ENCODE measurements around the gene KMT2E.

KMT2E gene

DNA sequence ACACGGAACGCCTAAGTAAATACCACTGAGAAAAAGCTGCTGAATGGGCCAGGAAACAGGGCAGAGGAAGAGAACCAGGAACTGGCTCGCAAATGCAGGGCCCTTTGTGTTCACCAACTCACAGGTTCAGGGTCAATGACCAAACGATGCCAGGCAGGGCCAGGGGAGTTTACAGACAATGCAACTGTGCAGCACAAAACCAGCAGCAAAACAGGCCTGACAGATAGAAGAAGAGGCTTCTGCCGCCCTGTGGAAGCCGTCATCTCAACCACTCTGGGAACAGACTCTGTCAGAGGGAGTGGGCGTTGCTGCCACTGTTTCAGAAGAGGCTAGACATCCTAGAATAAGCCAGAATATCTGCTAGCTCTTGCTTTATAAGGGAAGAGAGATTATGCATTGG is 117.9 kb downstream of the KMT2E start:
- Histone ChIP-seq H3K79me1 (ENCODE audit: low read depth, low read length) (no peaks in the 10 kb centered on the region), H2AK5ac (ENCODE audit: low read depth, low read length) (no peak overlapping the region), H2BK15ac (ENCODE audit: low read length) (no peak overlapping the region), H3K4me3 (ENCODE audit: low read length in 2 of 2) (no peak overlapping the region), H3K9me3 (replicated peaks in 1 of 2; ENCODE audit: control insufficient read depth in 2 of 2, insufficient read depth in 1 of 2, low read depth in 1 of 2, low read length in 2 of 2) (no peaks in the 10 kb centered on the region), H3K27ac (replicated peaks; ENCODE audit: low read length) (no peak overlapping the region), H2BK5ac (ENCODE audit: low read length) (no peak overlapping the region), H3K18ac (ENCODE audit: low read length) (no peak overlapping the region), H2BK12ac (ENCODE audit: low read length) (no peak overlapping the region), H3K14ac (ENCODE audit: low read length) (no peak overlapping the region), H3K4ac (ENCODE audit: low read length) (no peak overlapping the region), H4K8ac (ENCODE audit: low read depth, low read length) (no peak overlapping the region), H2BK120ac (ENCODE audit: low read depth, low read length) (no peak overlapping the region), H4K91ac (ENCODE audit: low read depth, low read length, poor library complexity) (no peak overlapping the region), H3K9ac (ENCODE audit: low read depth, low read length, poor library complexity) (no peak overlapping the region), H3K27me3 (ENCODE audit: control insufficient read depth in 3 of 3, insufficient read depth in 3 of 3, low read depth in 1 of 3, low read length in 3 of 3) (no peaks in the 10 kb centered on the region), H3K4me1 (ENCODE audit: control insufficient read depth in 2 of 2, insufficient read depth in 1 of 2, low read depth in 1 of 2, low read length in 2 of 2) (peaks cover 9 to 11% of the 10 kb centered on the region in 2 donors), H3K36me3 (replicated peaks in 1 of 2; ENCODE audit: control insufficient read depth in 2 of 2, insufficient read depth in 2 of 2, low read length in 2 of 2) (peaks cover 9 to 49% of the 10 kb centered on the region in 2 donors), H3K23ac (ENCODE audit: low read depth, low read length, poor library complexity) (no peak overlapping the region), H3K4me2 (ENCODE audit: insufficient read depth, low read length, poor library complexity, severe bottlenecking) (no peak overlapping the region), H2AFZ (ENCODE audit: low read length) (no peak overlapping the region)
- no CpG with 5 or more reads among the region's 7 CpGs for WGBS, 2 donors (ENCODE audit: extremely low coverage in 2 of 2, insufficient read length in 2 of 2, insufficient replicate concordance in 1 of 2)
- no peak for DNase-seq (ENCODE audit: low spot score)

DNA sequence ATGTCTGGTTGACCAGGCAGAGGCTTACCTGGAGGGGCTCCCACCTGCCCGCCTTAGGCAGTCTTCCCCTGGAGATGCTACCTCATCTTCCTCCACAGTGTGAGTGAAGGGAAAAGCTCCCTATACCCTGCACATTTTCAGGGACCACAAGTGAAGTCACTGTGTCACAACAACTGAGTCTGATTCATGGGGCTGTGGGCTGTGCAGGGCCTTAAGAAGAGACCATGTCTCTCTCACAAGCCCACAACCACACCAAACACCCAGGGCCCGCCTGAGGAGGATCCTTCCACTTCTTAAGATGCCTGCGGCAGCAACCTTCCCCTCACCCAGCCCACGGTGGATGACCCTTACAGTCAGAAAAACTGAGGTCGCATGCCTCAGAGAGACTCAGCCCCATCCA is 118.3 kb downstream of the KMT2E start:
- Histone ChIP-seq H3K4me2 (ENCODE audit: insufficient read depth, low read length, poor library complexity, severe bottlenecking) (no peak overlapping the region), H3K18ac (ENCODE audit: low read length) (no peak overlapping the region), H3K4me1 (ENCODE audit: control insufficient read depth in 2 of 2, insufficient read depth in 1 of 2, low read depth in 1 of 2, low read length in 2 of 2) (peaks cover 9 to 11% of the 10 kb centered on the region in 2 donors), H2AK5ac (ENCODE audit: low read depth, low read length) (no peak overlapping the region), H2BK120ac (ENCODE audit: low read depth, low read length) (no peak overlapping the region), H3K27ac (replicated peaks; ENCODE audit: low read length) (no peak overlapping the region), H3K14ac (ENCODE audit: low read length) (no peak overlapping the region), H3K9ac (ENCODE audit: low read depth, low read length, poor library complexity) (no peak overlapping the region), H2BK5ac (ENCODE audit: low read length) (no peak overlapping the region), H2BK15ac (ENCODE audit: low read length) (no peak overlapping the region), H3K4me3 (ENCODE audit: low read length in 2 of 2) (no peak overlapping the region), H3K79me1 (ENCODE audit: low read depth, low read length) (no peaks in the 10 kb centered on the region), H4K8ac (ENCODE audit: low read depth, low read length) (no peak overlapping the region), H3K4ac (ENCODE audit: low read length) (no peak overlapping the region), H3K23ac (ENCODE audit: low read depth, low read length, poor library complexity) (no peak overlapping the region), H3K9me3 (replicated peaks in 1 of 2; ENCODE audit: control insufficient read depth in 2 of 2, insufficient read depth in 1 of 2, low read depth in 1 of 2, low read length in 2 of 2) (no peaks in the 10 kb centered on the region), H3K36me3 (replicated peaks in 1 of 2; ENCODE audit: control insufficient read depth in 2 of 2, insufficient read depth in 2 of 2, low read length in 2 of 2) (peaks cover 9 to 54% of the 10 kb centered on the region in 2 donors), H3K27me3 (ENCODE audit: control insufficient read depth in 3 of 3, insufficient read depth in 3 of 3, low read depth in 1 of 3, low read length in 3 of 3) (no peaks in the 10 kb centered on the region), H2AFZ (ENCODE audit: low read length) (no peak overlapping the region), H2BK12ac (ENCODE audit: low read length) (no peak overlapping the region), H4K91ac (ENCODE audit: low read depth, low read length, poor library complexity) (no peak overlapping the region)
- no peak for DNase-seq (ENCODE audit: low spot score)
- no CpG with 5 or more reads among the region's 5 CpGs for WGBS, 2 donors (ENCODE audit: extremely low coverage in 2 of 2, insufficient read length in 2 of 2, insufficient replicate concordance in 1 of 2)

DNA sequence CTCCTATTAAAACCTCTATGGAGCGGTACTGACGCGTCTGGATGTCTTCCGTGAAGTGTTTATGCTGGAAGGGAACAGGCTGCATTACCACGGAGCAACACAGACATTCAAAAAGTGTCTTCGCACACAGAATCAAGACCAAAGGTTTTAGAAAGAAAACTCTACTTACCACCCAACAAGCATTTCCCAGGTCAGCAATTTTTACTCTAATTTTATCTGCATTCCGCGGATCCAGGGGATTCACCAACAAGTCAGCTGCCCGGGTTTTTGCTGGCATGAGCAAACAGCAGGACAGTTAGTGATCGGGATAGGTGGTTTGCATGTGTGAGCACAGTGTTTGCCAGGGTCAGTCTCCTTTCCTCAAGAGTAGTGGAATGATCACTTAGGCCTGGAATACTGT is 118.8 kb downstream of the KMT2E start:
- no peaks in the 10 kb centered on the region for H3K27me3 ChIP-seq (ENCODE audit: control insufficient read depth in 3 of 3, insufficient read depth in 3 of 3, low read depth in 1 of 3, low read length in 3 of 3)
- H4K91ac ChIP-seq (ENCODE audit: low read depth, low read length, poor library complexity): no peak overlapping the region
- H2BK15ac ChIP-seq (ENCODE audit: low read length): no peak overlapping the region
- no peak overlapping the region for H2BK5ac ChIP-seq (ENCODE audit: low read length)
- H3K4me2 ChIP-seq (ENCODE audit: insufficient read depth, low read length, poor library complexity, severe bottlenecking): no peak overlapping the region
- H3K18ac ChIP-seq (ENCODE audit: low read length): no peak overlapping the region
- H3K27ac ChIP-seq (replicated peaks; ENCODE audit: low read length): no peak overlapping the region
- DNase-seq (ENCODE audit: low spot score): no peak
- no peak overlapping the region for H2BK120ac ChIP-seq (ENCODE audit: low read depth, low read length)
- H4K8ac ChIP-seq (ENCODE audit: low read depth, low read length): no peak overlapping the region
- H3K4me1 ChIP-seq (ENCODE audit: control insufficient read depth in 2 of 2, insufficient read depth in 1 of 2, low read depth in 1 of 2, low read length in 2 of 2): peaks cover 8 to 11% of the 10 kb centered on the region in 2 donors
- H2AFZ ChIP-seq (ENCODE audit: low read length): no peak overlapping the region
- H3K4ac ChIP-seq (ENCODE audit: low read length): no peak overlapping the region
- H3K36me3 ChIP-seq (replicated peaks in 1 of 2; ENCODE audit: control insufficient read depth in 2 of 2, insufficient read depth in 2 of 2, low read length in 2 of 2): peaks cover 9 to 59% of the 10 kb centered on the region in 2 donors
- WGBS, 2 donors (ENCODE audit: extremely low coverage in 2 of 2, insufficient read length in 2 of 2, insufficient replicate concordance in 1 of 2): no CpG with 5 or more reads among the region's 10 CpGs
- no peaks in the 10 kb centered on the region for H3K79me1 ChIP-seq (ENCODE audit: low read depth, low read length)
- H3K9ac ChIP-seq (ENCODE audit: low read depth, low read length, poor library complexity): no peak overlapping the region
- no peak overlapping the region for H3K14ac ChIP-seq (ENCODE audit: low read length)
- no peak overlapping the region for H3K23ac ChIP-seq (ENCODE audit: low read depth, low read length, poor library complexity)
- no peak overlapping the region for H3K4me3 ChIP-seq (ENCODE audit: low read length in 2 of 2)
- H2BK12ac ChIP-seq (ENCODE audit: low read length): no peak overlapping the region
- H2AK5ac ChIP-seq (ENCODE audit: low read depth, low read length): no peak overlapping the region
- no peaks in the 10 kb centered on the region for H3K9me3 ChIP-seq (replicated peaks in 1 of 2; ENCODE audit: control insufficient read depth in 2 of 2, insufficient read depth in 1 of 2, low read depth in 1 of 2, low read length in 2 of 2)

DNA sequence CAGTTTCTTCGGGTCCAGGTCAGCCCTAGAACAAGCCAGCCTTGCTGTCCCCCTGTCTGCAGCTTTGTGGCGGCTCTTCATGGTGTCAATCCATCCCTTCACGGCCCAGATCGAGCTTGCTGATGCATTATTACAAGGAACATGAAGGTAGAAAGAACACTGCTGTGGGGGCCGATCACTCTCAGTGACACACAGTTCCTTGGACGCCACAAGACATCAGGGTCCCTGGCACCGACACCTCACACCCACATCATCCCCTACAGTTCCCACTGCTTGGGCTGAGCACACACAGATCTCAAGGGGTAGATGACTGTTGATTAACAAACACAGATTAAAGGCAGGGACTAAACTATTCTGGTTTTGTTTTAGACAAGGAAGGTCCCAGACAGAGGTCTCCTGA is 119.4 kb downstream of the KMT2E start:
- Histone ChIP-seq H3K4me2 (ENCODE audit: insufficient read depth, low read length, poor library complexity, severe bottlenecking) (no peak overlapping the region), H2AK5ac (ENCODE audit: low read depth, low read length) (no peak overlapping the region), H3K9ac (ENCODE audit: low read depth, low read length, poor library complexity) (no peak overlapping the region), H3K23ac (ENCODE audit: low read depth, low read length, poor library complexity) (no peak overlapping the region), H3K79me1 (ENCODE audit: low read depth, low read length) (no peaks in the 10 kb centered on the region), H2BK15ac (ENCODE audit: low read length) (no peak overlapping the region), H3K36me3 (replicated peaks in 1 of 2; ENCODE audit: control insufficient read depth in 2 of 2, insufficient read depth in 2 of 2, low read length in 2 of 2) (peaks cover 9 to 64% of the 10 kb centered on the region in 2 donors), H3K18ac (ENCODE audit: low read length) (no peak overlapping the region), H3K14ac (ENCODE audit: low read length) (no peak overlapping the region), H2BK5ac (ENCODE audit: low read length) (no peak overlapping the region), H4K8ac (ENCODE audit: low read depth, low read length) (no peak overlapping the region), H3K4me1 (ENCODE audit: control insufficient read depth in 2 of 2, insufficient read depth in 1 of 2, low read depth in 1 of 2, low read length in 2 of 2) (peaks cover 4 to 11% of the 10 kb centered on the region in 2 donors), H3K9me3 (replicated peaks in 1 of 2; ENCODE audit: control insufficient read depth in 2 of 2, insufficient read depth in 1 of 2, low read depth in 1 of 2, low read length in 2 of 2) (no peaks in the 10 kb centered on the region), H2AFZ (ENCODE audit: low read length) (no peak overlapping the region), H3K27me3 (ENCODE audit: control insufficient read depth in 3 of 3, insufficient read depth in 3 of 3, low read depth in 1 of 3, low read length in 3 of 3) (no peaks in the 10 kb centered on the region), H3K4me3 (ENCODE audit: low read length in 2 of 2) (no peak overlapping the region), H3K4ac (ENCODE audit: low read length) (no peak overlapping the region), H4K91ac (ENCODE audit: low read depth, low read length, poor library complexity) (no peak overlapping the region), H2BK120ac (ENCODE audit: low read depth, low read length) (no peak overlapping the region), H2BK12ac (ENCODE audit: low read length) (no peak overlapping the region), H3K27ac (replicated peaks; ENCODE audit: low read length) (no peak overlapping the region)
- no CpG with 5 or more reads among the region's 7 CpGs for WGBS, 2 donors (ENCODE audit: extremely low coverage in 2 of 2, insufficient read length in 2 of 2, insufficient replicate concordance in 1 of 2)
- no peak for DNase-seq (ENCODE audit: low spot score)

Data from neuronal stem cell (in vitro differentiated cells).